ENCODE measurements around the gene HECW1. TPM values are rescaled to one million over a fixed set of nuclear protein-coding genes. Genes with fewer than 3 reads are reported as not detected.

HECW1 gene
- total and polyA plus RNA-seq, 2 donors (not counting 1 experiment from before 2014, with no cell fraction given): not detected

- H4K20me1 ChIP-seq (ENCODE audit: control insufficient read depth, insufficient read depth, low read length, poor library complexity, severe bottlenecking): no peaks in the 10 kb centered on the region
- H3K27me3 ChIP-seq (replicated peaks in 1 of 4; ENCODE audit: control extremely low read depth in 1 of 4, control insufficient read depth in 3 of 4, insufficient read depth in 4 of 4, low read length in 3 of 4): peaks cover 0 to 33% (median 30%) of the 10 kb centered on the region in 4 experiments
- H3K4me1 ChIP-seq (ENCODE audit: control insufficient read depth in 2 of 2, insufficient read depth in 2 of 2, low read length in 2 of 2): peaks cover 0 to 9% of the 10 kb centered on the region in 2 donors
- H3K4me3 ChIP-seq (ENCODE audit: control extremely low read depth in 1 of 5, extremely low read depth in 1 of 5, insufficient read depth in 1 of 5, low read depth in 2 of 5, low read length in 4 of 5): no peak overlapping the region
- H3K27me3 Mint-ChIP-seq: peaks cover 54% of the 10 kb centered on the region
- no CpG with 5 or more reads among the region's 2 CpGs for WGBS (ENCODE audit: insufficient coverage)
- no peaks in the 10 kb centered on the region for H3K9me3 Mint-ChIP-seq (ENCODE audit: insufficient read depth)
- ChIA-PET POLR2A (no interaction called here), CTCF (no interaction called here)
- no peak overlapping the region for H3K9ac ChIP-seq (ENCODE audit: low read length)
- H3K4me1 Mint-ChIP-seq: peaks cover 9% of the 10 kb centered on the region
- no peak overlapping the region for H3K27ac ChIP-seq (ENCODE audit: low read length in 2 of 2)
- ATAC-seq (ENCODE audit: low read depth): no peak
- no peaks in the 10 kb centered on the region for H3K79me2 ChIP-seq (ENCODE audit: control insufficient read depth, insufficient read depth, low read length)
- intact Hi-C loops (cut with micrococcal nuclease): no loop called here
- H3K4me3 Mint-ChIP-seq: no peak overlapping the region
- no peak overlapping the region for H2AFZ ChIP-seq (ENCODE audit: insufficient read depth, low read depth, low read length, poor library complexity, severe bottlenecking)
- H3K9me3 ChIP-seq (ENCODE audit: control extremely low read depth in 1 of 3, control insufficient read depth in 2 of 3, insufficient read depth in 1 of 3, low read length in 2 of 3): no peaks in the 10 kb centered on the region
- H3K27ac Mint-ChIP-seq: no peak overlapping the region
- no peak overlapping the region for H3K4me2 ChIP-seq (replicated peaks; ENCODE audit: low read depth, low read length, poor library complexity, severe bottlenecking)
- H3K36me3 ChIP-seq (replicated peaks in 1 of 2; ENCODE audit: control extremely low read depth in 1 of 2, control insufficient read depth in 1 of 2, extremely low read depth in 1 of 2, insufficient read depth in 2 of 2, low read length in 1 of 2): no peaks in the 10 kb centered on the region
- DNase-seq: no peak
- TF ChIP-seq CTCF (IDR thresholded peaks at IDR 0.05) (no peak), EZH2 (IDR thresholded peaks at IDR 0.05; ENCODE audit: borderline replicate concordance, insufficient read depth, low read depth, low read length, poor library complexity, severe bottlenecking) (no peak)
Measured at GRCh38 chr7:43116451-43116850, 4.0 kb downstream of the HECW1 start.

GRCh38 chr7:43117095-43117494 is 4.6 kb downstream of the HECW1 start:
- CTCF ChIA-PET: no interaction called here

More at GRCh38 chr7:43117095-43117494, 4.6 kb downstream of the HECW1 start:
- no peak overlapping the region for H3K9ac ChIP-seq (ENCODE audit: low read length)
- intact Hi-C loops (cut with micrococcal nuclease): no loop called here
- Mint-ChIP-seq H3K27me3 (peaks cover 53% of the 10 kb centered on the region), H3K27ac (no peak overlapping the region), H3K4me3 (no peak overlapping the region), H3K9me3 (ENCODE audit: insufficient read depth) (no peaks in the 10 kb centered on the region), H3K4me1 (peaks cover 8% of the 10 kb centered on the region)
- no peak overlapping the region for H3K27ac ChIP-seq (ENCODE audit: low read length in 2 of 2)
- no peak overlapping the region for H3K4me3 ChIP-seq (ENCODE audit: control extremely low read depth in 1 of 5, extremely low read depth in 1 of 5, insufficient read depth in 1 of 5, low read depth in 2 of 5, low read length in 4 of 5)
- no peaks in the 10 kb centered on the region for H3K36me3 ChIP-seq (replicated peaks in 1 of 2; ENCODE audit: control extremely low read depth in 1 of 2, control insufficient read depth in 1 of 2, extremely low read depth in 1 of 2, insufficient read depth in 2 of 2, low read length in 1 of 2)
- peaks cover 0 to 9% of the 10 kb centered on the region in 2 donors for H3K4me1 ChIP-seq (ENCODE audit: control insufficient read depth in 2 of 2, insufficient read depth in 2 of 2, low read length in 2 of 2)
- H3K79me2 ChIP-seq (ENCODE audit: control insufficient read depth, insufficient read depth, low read length): no peaks in the 10 kb centered on the region
- H4K20me1 ChIP-seq (ENCODE audit: control insufficient read depth, insufficient read depth, low read length, poor library complexity, severe bottlenecking): no peaks in the 10 kb centered on the region
- no peak overlapping the region for H2AFZ ChIP-seq (ENCODE audit: insufficient read depth, low read depth, low read length, poor library complexity, severe bottlenecking)
- peaks cover 0 to 31% (median 28%) of the 10 kb centered on the region in 4 experiments for H3K27me3 ChIP-seq (replicated peaks in 1 of 4; ENCODE audit: control extremely low read depth in 1 of 4, control insufficient read depth in 3 of 4, insufficient read depth in 4 of 4, low read length in 3 of 4)
- DNase-seq (no peak), ATAC-seq (ENCODE audit: low read depth) (no peak)
- H3K4me2 ChIP-seq (replicated peaks; ENCODE audit: low read depth, low read length, poor library complexity, severe bottlenecking): no peak overlapping the region
- H3K9me3 ChIP-seq (ENCODE audit: control extremely low read depth in 1 of 3, control insufficient read depth in 2 of 3, insufficient read depth in 1 of 3, low read length in 2 of 3): no peaks in the 10 kb centered on the region
- POLR2A ChIA-PET: no interaction called here
- WGBS (ENCODE audit: insufficient coverage): 14% methylated on average over 1 of the region's 1 CpG
- TF ChIP-seq EZH2 (IDR thresholded peaks at IDR 0.05; ENCODE audit: borderline replicate concordance, insufficient read depth, low read depth, low read length, poor library complexity, severe bottlenecking): no peak

Data from B cell (primary cell).